ENCODE measurements around the gene ARID3A.

GRCh38 chr19:1004803-1005664, 79.2 kb downstream of the ARID3A start:
- no peak for TF ChIP-seq CTCF (IDR thresholded peaks at IDR 0.05)
- TF ChIP-seq POLR2A (IDR thresholded peaks at IDR 0.05), result no peak
